Heart left ventricle (tissue), 13 donors: ENCODE data around the gene CFAP97D2.

ENCODE experiments used
- CTCF ChIP-seq, 12 donors: fragments of 200-600 bp; sonication (generic) in 4 of 12; IDR thresholded peaks; one replicate each; pipeline versions ENCODE4 v1.5.0 to v1.8.0; 2018 to 2022; ENCODE audit warnings: antibody characterized with exemption in 12 of 12, mild to moderate bottlenecking in 5 of 12
- POLR2A ChIP-seq, 2 donors: fragments of 450-650 bp; IDR thresholded peaks; one replicate each; pipeline ENCODE4 v1.6.1; 2017; ENCODE audit warnings: antibody characterized with exemption in 2 of 2, mild to moderate bottlenecking in 2 of 2, moderate library complexity in 2 of 2
- donor health status: ischemic (EF 13 %, LVEDD 7.1; RV severe dilation, severe dysfunction).
- donor health status: DM: no; HTN: yes; CAD: no.
- donor health status: DM: no; HTN: no; CAD: no.
- donor health status: ischemic (EF 25% LVEDD 6.9; RV normal size, moderate dysfunction).
- donor health status: ischemic (EF 25% LVEDD 5.7; RV mildly dilated, moderate dysfunction).
- donor health status: ischemic (EF 35%, LVEDD 5.7; RV mildly dilated, moderate dysfunction).
- donor health status: nonischemic (EF 11% LVEDD 7.7; RV severe dilation, severe dysfunction).
- donor health status: DM: yes; HTN: yes; CAD: no.
- donor health status: PGD.
- donor health status: ischemic (EF 29% LVEDD 5.4; RV normal size, mild dysfunction).
- donor health status: nonischemic (EF 23%, LVEDD 6.1; RV moderate dilation, normal function).

DNA sequence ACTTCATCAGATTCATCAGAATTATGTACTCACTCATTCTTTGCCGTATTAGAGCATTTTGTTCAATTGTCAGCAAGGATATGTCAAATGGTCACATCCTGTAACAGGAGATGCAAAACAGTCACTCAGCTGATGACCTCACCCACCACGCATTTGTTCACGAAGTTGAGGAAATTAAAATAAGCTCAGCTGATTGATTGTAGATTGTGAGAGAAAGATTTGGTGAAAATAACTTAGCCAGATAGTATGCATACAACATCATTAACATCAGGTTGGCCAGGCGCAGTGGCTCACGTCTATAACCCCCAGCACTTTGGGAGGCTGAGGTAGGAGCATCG is 33.1 kb downstream of the CFAP97D2 start:
- TF ChIP-seq CTCF (IDR thresholded peaks at IDR 0.05) (no peak), POLR2A (IDR thresholded peaks at IDR 0.05) (no peak)
